Chondrocyte (in vitro differentiated cells): ENCODE measurements around the gene DPYSL3. TPM values are rescaled to one million over a fixed set of nuclear protein-coding genes. Genes with fewer than 3 reads are reported as not detected.

Experiments used
- DNase-seq: peaks from one replicate; pipeline ENCODE4 v3.0.0; 2021; ENCODE audit warnings: mixed read lengths, low spot score
- H3K27ac Mint-ChIP-seq: one replicate; pipeline ENCODE4 v1.8.0; 2021; ENCODE audit warnings: mild to moderate bottlenecking, moderate library complexity, mixed read lengths; ENCODE audit not compliant: unreplicated experiment
- H3K27me3 Mint-ChIP-seq: 2 replicates; pipeline ENCODE4 v1.8.0; 2021; ENCODE audit warnings: low read depth, mixed read lengths
- H3K36me3 Mint-ChIP-seq: 2 replicates; pipeline ENCODE4 v1.8.0; 2021; ENCODE audit warnings: low read depth, mixed read lengths
- H3K4me1 Mint-ChIP-seq: 2 replicates; pipeline ENCODE4 v1.8.0; 2021; ENCODE audit warnings: low read depth, mild to moderate bottlenecking, mixed read lengths
- H3K4me3 Mint-ChIP-seq: one replicate; pipeline ENCODE4 v1.8.0; 2021; ENCODE audit warnings: mild to moderate bottlenecking, moderate library complexity, mixed read lengths; ENCODE audit not compliant: unreplicated experiment
- H3K9me3 Mint-ChIP-seq: 2 replicates; pipeline ENCODE4 v1.8.0; 2021; ENCODE audit warnings: low read depth, mixed read lengths
- CTCF ChIP-seq: fragments of 200-600 bp; sonication (generic); IDR thresholded peaks from 2 replicates; pipeline ENCODE4 v1.5.0; 2021; ENCODE audit warnings: antibody characterized with exemption, mild to moderate bottlenecking, moderate library complexity
- total RNA-seq: library from RNA; stranded (reverse); gene quantifications from 3 replicates; pipeline ENCODE4 v1.2.1, GENCODE V29; 2021

Gene DPYSL3
- total RNA-seq, 1 donor from 2014 or later, result 60.4 TPM

GRCh38 chr5:147485814-147486213 is 24.1 kb downstream of the DPYSL3 start:
- Mint-ChIP-seq H3K27me3 (no peaks in the 10 kb centered on the region), H3K4me1 (peaks cover 33% of the 10 kb centered on the region), H3K27ac (no peak overlapping the region), H3K9me3 (no peaks in the 10 kb centered on the region), H3K4me3 (no peak overlapping the region), H3K36me3 (peaks cover 2% of the 10 kb centered on the region)
- no peak for TF ChIP-seq CTCF
- no peak for DNase-seq

DNA sequence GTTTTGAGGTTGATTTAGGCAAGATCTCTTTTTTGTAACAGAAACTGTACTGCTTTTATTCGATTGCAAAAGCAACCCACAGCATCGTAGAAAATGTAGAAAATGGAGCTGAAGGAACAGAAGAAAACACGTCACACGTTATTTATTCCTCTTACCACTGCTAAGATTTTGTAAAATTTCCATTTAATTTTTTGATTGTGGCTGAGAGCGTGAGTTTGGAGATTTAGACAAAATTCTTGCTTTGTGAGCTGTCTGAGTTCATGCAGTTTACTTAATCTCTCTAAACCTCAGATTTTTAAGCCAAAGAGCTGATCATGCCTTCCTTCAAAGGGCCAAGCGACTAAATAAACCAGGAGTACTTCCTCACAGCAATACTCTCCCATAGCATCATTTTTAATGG is 24.8 kb downstream of the DPYSL3 start:
- H3K4me3 Mint-ChIP-seq, result no peak overlapping the region
- H3K36me3 Mint-ChIP-seq, result peaks cover 2% of the 10 kb centered on the region

GRCh38 chr5:147484708-147485020 is 25.2 kb downstream of the DPYSL3 start:
- Mint-ChIP-seq H3K9me3 (peaks cover 2% of the 10 kb centered on the region), H3K36me3 (peaks cover 2% of the 10 kb centered on the region), H3K4me1 (peaks cover 37% of the 10 kb centered on the region), H3K27me3 (no peaks in the 10 kb centered on the region), H3K4me3 (no peak overlapping the region), H3K27ac (peak overlapping the region; percentile 92)
- no peak for TF ChIP-seq CTCF
- no peak for DNase-seq

More for the DNA sequence above, 24.8 kb downstream of the DPYSL3 start:
- H3K4me1 Mint-ChIP-seq, result peaks cover 34% of the 10 kb centered on the region
- TF ChIP-seq CTCF, result no peak
- H3K27ac Mint-ChIP-seq, result peak overlapping the region; percentile 92
- DNase-seq, result no peak
- H3K9me3 Mint-ChIP-seq, result peaks cover 2% of the 10 kb centered on the region
- no peaks in the 10 kb centered on the region for H3K27me3 Mint-ChIP-seq

- H3K27ac Mint-ChIP-seq, result peak overlapping the region; percentile 92
- no peak for DNase-seq
- H3K4me3 Mint-ChIP-seq, result no peak overlapping the region
- peaks cover 37% of the 10 kb centered on the region for H3K4me1 Mint-ChIP-seq
- peaks cover 2% of the 10 kb centered on the region for H3K9me3 Mint-ChIP-seq
- no peaks in the 10 kb centered on the region for H3K27me3 Mint-ChIP-seq
- no peak for TF ChIP-seq CTCF
- H3K36me3 Mint-ChIP-seq, result peaks cover 2% of the 10 kb centered on the region
Observed at GRCh38 chr5:147483961-147484707, 25.7 kb downstream of the DPYSL3 start.

- DNase-seq, result no peak
Observed at GRCh38 chr5:147483188-147483790, 26.6 kb downstream of the DPYSL3 start.

More at GRCh38 chr5:147483188-147483790, 26.6 kb downstream of the DPYSL3 start:
- peaks cover 37% of the 10 kb centered on the region for H3K4me1 Mint-ChIP-seq
- H3K9me3 Mint-ChIP-seq, result peaks cover 2% of the 10 kb centered on the region
- TF ChIP-seq CTCF, result no peak
- H3K27ac Mint-ChIP-seq, result peak overlapping the region; percentile 92
- no peaks in the 10 kb centered on the region for H3K27me3 Mint-ChIP-seq
- no peak overlapping the region for H3K4me3 Mint-ChIP-seq
- H3K36me3 Mint-ChIP-seq, result no peaks in the 10 kb centered on the region
